ENCODE measurements around the gene PHF5A. TPM values are rescaled to one million over a fixed set of nuclear protein-coding genes. Genes with fewer than 3 reads are reported as not detected.
A peak's percentile ranks its signal among the peaks of the same experiment; 100 is the strongest.

The PHF5A gene
- total RNA-seq, 1 donor from 2014 or later = 114 TPM

DNA sequence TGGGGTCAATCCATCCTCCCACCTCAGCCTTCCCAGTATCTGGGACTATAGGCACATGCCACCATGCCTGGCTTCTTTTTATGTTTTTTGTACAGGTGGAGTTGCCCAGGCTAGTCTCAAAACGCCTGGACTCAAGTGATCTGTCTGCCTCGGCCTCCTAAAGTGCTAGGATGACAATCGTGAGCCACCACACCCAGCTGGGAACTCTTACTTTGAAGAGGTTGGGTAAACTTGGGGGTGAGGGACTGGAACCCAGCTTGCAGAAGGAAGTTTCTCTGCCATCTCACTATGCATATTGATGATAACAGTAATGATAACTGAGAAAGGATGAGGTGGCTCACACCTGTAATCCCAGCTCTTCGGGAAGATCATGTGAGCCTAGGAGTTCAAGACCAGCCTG lies 36.3 kb upstream of the PHF5A start:
- H3K27me3 Mint-ChIP-seq (ENCODE audit: insufficient read depth, low read depth) = peaks cover 5% of the 10 kb centered on the region
- Histone ChIP-seq H3K36me3 (no peaks in the 10 kb centered on the region), H3K79me2 (ENCODE audit: low read depth) (no peaks in the 10 kb centered on the region), H3K4me3 (no peak overlapping the region), H2AFZ (replicated peaks) (no peak overlapping the region), H3K4me1 (no peaks in the 10 kb centered on the region), H4K20me1 (ENCODE audit: low read depth) (no peaks in the 10 kb centered on the region), H3K27ac (no peak overlapping the region), H3K9ac (no peak overlapping the region), H3F3A (ENCODE audit: low read depth) (no peaks in the 10 kb centered on the region), H3K27me3 (no peaks in the 10 kb centered on the region), H3K9me3 (ENCODE audit: low read depth) (no peaks in the 10 kb centered on the region), H3K4me2 (no peak overlapping the region)
- H3K4me3 Mint-ChIP-seq = no peak overlapping the region
- no peaks in the 10 kb centered on the region for H3K4me1 Mint-ChIP-seq
- peaks cover 5% of the 10 kb centered on the region for H3K36me3 Mint-ChIP-seq
- TF ChIP-seq EZH2phosphoT487 (IDR thresholded peaks at IDR 0.05) = no peak
- TF ChIP-seq, protein P1, sequence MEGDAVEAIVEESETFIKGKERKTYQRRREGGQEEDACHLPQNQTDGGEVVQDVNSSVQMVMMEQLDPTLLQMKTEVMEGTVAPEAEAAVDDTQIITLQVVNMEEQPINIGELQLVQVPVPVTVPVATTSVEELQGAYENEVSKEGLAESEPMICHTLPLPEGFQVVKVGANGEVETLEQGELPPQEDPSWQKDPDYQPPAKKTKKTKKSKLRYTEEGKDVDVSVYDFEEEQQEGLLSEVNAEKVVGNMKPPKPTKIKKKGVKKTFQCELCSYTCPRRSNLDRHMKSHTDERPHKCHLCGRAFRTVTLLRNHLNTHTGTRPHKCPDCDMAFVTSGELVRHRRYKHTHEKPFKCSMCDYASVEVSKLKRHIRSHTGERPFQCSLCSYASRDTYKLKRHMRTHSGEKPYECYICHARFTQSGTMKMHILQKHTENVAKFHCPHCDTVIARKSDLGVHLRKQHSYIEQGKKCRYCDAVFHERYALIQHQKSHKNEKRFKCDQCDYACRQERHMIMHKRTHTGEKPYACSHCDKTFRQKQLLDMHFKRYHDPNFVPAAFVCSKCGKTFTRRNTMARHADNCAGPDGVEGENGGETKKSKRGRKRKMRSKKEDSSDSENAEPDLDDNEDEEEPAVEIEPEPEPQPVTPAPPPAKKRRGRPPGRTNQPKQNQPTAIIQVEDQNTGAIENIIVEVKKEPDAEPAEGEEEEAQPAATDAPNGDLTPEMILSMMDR (IDR thresholded peaks at IDR 0.05) = no peak
- no peak for TF ChIP-seq EZH2 (IDR thresholded peaks at IDR 0.05)
- H3K27ac Mint-ChIP-seq = no peak overlapping the region
- no peak for DNase-seq (ENCODE audit: low spot score)
- H3K9me3 Mint-ChIP-seq = no peaks in the 10 kb centered on the region

DNA sequence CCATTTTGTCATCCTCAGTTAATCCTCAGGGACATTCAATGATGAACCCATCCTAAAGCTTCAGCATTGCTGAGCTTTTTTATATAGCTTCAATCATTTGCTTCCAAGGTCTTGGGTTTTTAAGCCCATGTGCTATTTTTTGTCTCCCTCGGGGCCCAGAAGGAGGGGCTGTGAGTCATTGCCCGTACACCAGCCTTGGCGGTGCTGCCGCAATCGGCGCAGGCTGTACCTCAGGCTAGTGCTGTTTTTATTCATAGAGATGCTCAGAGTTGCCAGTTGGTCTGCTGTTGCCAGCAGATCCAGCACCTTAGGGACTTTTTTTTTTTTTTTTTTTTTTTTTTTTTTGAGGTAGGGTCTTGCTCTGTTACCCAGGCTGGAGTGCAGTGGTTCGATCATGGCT lies 35.9 kb upstream of the PHF5A start:
- peaks cover 5% of the 10 kb centered on the region for H3K27me3 Mint-ChIP-seq (ENCODE audit: insufficient read depth, low read depth)
- Histone ChIP-seq H3K9ac (no peak overlapping the region), H3K4me3 (no peak overlapping the region), H3K79me2 (ENCODE audit: low read depth) (no peaks in the 10 kb centered on the region), H3K27me3 (no peaks in the 10 kb centered on the region), H3K9me3 (ENCODE audit: low read depth) (no peaks in the 10 kb centered on the region), H3K4me1 (no peaks in the 10 kb centered on the region), H2AFZ (replicated peaks) (no peak overlapping the region), H3F3A (ENCODE audit: low read depth) (no peaks in the 10 kb centered on the region), H3K36me3 (no peaks in the 10 kb centered on the region), H3K4me2 (no peak overlapping the region), H4K20me1 (ENCODE audit: low read depth) (no peaks in the 10 kb centered on the region), H3K27ac (no peak overlapping the region)
- TF ChIP-seq EZH2phosphoT487 (IDR thresholded peaks at IDR 0.05) (no peak), EZH2 (IDR thresholded peaks at IDR 0.05) (no peak)
- TF ChIP-seq, protein P1 (IDR thresholded peaks at IDR 0.05) = no peak
- no peak overlapping the region for H3K4me3 Mint-ChIP-seq
- H3K36me3 Mint-ChIP-seq = peaks cover 5% of the 10 kb centered on the region
- no peaks in the 10 kb centered on the region for H3K4me1 Mint-ChIP-seq
- no peaks in the 10 kb centered on the region for H3K9me3 Mint-ChIP-seq
- DNase-seq (ENCODE audit: low spot score) = no peak
- H3K27ac Mint-ChIP-seq = peak overlapping the region; percentile 46

DNA sequence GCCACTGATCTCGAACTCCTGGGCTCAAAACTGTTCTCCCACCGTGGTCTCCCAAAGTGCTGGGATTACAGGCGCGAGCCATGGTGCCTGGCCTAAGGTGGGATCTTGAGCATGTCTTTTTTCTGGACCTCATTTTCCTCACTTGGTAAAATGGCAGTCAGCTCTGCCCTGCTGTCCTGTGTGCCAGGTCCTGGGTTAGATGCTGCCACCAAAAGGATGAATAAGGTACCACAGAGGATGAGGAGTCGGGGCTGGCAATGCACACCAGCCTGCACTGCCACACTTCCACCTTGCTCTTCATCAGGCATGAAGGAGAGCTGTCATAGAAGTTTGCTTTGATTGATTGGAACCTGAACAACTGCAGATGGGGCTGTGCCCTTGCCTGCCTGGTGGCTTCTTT lies 32.7 kb upstream of the PHF5A start:
- Histone ChIP-seq H3K27ac (no peak overlapping the region), H3K36me3 (no peaks in the 10 kb centered on the region), H3K4me2 (no peak overlapping the region), H3K9me3 (ENCODE audit: low read depth) (no peaks in the 10 kb centered on the region), H4K20me1 (ENCODE audit: low read depth) (no peaks in the 10 kb centered on the region), H2AFZ (replicated peaks) (no peak overlapping the region), H3K9ac (no peak overlapping the region), H3K79me2 (ENCODE audit: low read depth) (no peaks in the 10 kb centered on the region), H3K4me1 (no peaks in the 10 kb centered on the region), H3K4me3 (no peak overlapping the region), H3K27me3 (no peaks in the 10 kb centered on the region), H3F3A (ENCODE audit: low read depth) (no peaks in the 10 kb centered on the region)
- Mint-ChIP-seq H3K4me1 (no peaks in the 10 kb centered on the region), H3K27ac (no peak overlapping the region), H3K4me3 (no peak overlapping the region), H3K27me3 (ENCODE audit: insufficient read depth, low read depth) (peaks cover 5% of the 10 kb centered on the region), H3K36me3 (peaks cover 5% of the 10 kb centered on the region), H3K9me3 (no peaks in the 10 kb centered on the region)
- TF ChIP-seq, protein P1 (IDR thresholded peaks at IDR 0.05) = peak; percentile 43
- TF ChIP-seq EZH2phosphoT487 (IDR thresholded peaks at IDR 0.05) = no peak
- TF ChIP-seq EZH2 (IDR thresholded peaks at IDR 0.05) = no peak
- DNase-seq (ENCODE audit: low spot score) = peak; percentile 44

Measured in neural progenitor cell (in vitro differentiated cells).